ENCODE data around the gene CAMK4. TPM values are rescaled to one million over a fixed set of nuclear protein-coding genes. Genes with fewer than 3 reads are reported as not detected.

CAMK4 gene
- total RNA-seq, 1 donor from 2014 or later = 34.5 TPM

DNA sequence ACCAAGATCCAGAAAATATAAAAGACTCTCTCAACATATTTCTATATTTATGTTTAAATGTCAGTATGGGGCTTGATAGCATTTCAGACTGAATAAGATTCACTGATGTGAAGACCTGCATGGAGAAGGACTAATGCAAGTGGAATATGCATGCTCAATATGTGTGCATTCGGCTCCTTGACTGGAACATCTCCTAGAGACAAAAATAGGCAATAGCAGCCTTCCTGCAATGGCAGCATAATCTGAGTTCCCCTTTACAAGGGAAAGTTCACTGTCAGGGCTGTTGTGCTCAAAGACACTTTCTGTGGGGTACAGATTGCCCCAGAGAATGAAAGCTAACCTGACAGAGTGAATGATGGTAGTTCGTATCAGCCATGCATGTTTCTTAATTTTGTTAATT lies 245.7 kb downstream of the CAMK4 start:
- DNase-seq (ENCODE audit: low spot score) = no peak
- Mint-ChIP-seq H3K4me3 (ENCODE audit: unreplicated experiment) (no peak overlapping the region), H3K27me3 (ENCODE audit: unreplicated experiment) (peaks cover 4% of the 10 kb centered on the region), H3K9me3 (ENCODE audit: unreplicated experiment) (no peaks in the 10 kb centered on the region), H3K27ac (ENCODE audit: unreplicated experiment) (no peak overlapping the region), H3K4me1 (ENCODE audit: unreplicated experiment) (no peaks in the 10 kb centered on the region), H3K36me3 (ENCODE audit: low read depth, unreplicated experiment) (no peaks in the 10 kb centered on the region)
- TF ChIP-seq, protein P1, sequence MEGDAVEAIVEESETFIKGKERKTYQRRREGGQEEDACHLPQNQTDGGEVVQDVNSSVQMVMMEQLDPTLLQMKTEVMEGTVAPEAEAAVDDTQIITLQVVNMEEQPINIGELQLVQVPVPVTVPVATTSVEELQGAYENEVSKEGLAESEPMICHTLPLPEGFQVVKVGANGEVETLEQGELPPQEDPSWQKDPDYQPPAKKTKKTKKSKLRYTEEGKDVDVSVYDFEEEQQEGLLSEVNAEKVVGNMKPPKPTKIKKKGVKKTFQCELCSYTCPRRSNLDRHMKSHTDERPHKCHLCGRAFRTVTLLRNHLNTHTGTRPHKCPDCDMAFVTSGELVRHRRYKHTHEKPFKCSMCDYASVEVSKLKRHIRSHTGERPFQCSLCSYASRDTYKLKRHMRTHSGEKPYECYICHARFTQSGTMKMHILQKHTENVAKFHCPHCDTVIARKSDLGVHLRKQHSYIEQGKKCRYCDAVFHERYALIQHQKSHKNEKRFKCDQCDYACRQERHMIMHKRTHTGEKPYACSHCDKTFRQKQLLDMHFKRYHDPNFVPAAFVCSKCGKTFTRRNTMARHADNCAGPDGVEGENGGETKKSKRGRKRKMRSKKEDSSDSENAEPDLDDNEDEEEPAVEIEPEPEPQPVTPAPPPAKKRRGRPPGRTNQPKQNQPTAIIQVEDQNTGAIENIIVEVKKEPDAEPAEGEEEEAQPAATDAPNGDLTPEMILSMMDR (IDR thresholded peaks at IDR 0.05; ENCODE audit: unreplicated experiment) = no peak

DNA sequence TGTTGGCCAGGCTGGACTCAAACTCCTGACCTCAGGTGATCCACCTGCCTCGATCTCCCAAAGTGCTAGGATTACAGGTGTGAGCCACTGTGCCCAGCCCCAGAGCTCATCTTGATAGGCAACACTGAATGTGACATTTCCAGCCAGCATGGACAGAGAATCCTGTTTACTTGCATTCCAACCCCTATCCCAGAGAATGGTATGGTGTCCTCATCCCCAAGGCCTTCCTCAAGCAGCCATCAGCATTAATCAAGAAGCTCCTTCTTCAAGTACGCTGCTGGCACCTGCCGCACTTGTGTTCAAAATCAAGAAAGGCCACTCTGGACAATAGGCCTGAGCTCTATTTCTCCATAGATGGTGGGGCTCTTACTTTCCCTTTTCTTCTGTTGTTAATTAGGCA lies 247.9 kb downstream of the CAMK4 start:
- no peaks in the 10 kb centered on the region for H3K9me3 Mint-ChIP-seq (ENCODE audit: unreplicated experiment)
- H3K36me3 Mint-ChIP-seq (ENCODE audit: low read depth, unreplicated experiment) = no peaks in the 10 kb centered on the region
- H3K4me1 Mint-ChIP-seq (ENCODE audit: unreplicated experiment) = no peaks in the 10 kb centered on the region
- TF ChIP-seq, protein P1 (IDR thresholded peaks at IDR 0.05; ENCODE audit: unreplicated experiment) = no peak
- DNase-seq (ENCODE audit: low spot score) = no peak
- H3K4me3 Mint-ChIP-seq (ENCODE audit: unreplicated experiment) = no peak overlapping the region
- H3K27ac Mint-ChIP-seq (ENCODE audit: unreplicated experiment) = no peak overlapping the region
- H3K27me3 Mint-ChIP-seq (ENCODE audit: unreplicated experiment) = peaks cover 4% of the 10 kb centered on the region

DNA sequence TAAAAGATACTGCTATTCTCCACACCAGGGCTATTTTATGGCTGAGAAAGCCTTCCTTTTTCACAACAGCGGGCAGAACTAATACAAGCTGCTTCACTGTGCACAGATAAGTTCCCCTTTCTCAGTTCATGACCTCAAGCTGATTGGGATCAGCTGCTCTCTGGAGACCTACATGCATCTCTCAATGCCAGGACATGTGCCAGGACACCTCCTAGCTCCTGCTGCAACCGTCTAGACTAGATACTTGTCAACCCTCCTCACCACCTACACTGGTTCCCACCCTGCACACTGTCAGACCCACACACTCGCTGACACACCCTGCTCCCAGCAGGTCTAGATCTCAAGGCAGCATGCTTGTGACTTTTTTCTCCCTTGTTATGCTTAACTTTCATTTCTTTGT lies 248.4 kb downstream of the CAMK4 start:
- no peak overlapping the region for H3K27ac Mint-ChIP-seq (ENCODE audit: unreplicated experiment)

DNA sequence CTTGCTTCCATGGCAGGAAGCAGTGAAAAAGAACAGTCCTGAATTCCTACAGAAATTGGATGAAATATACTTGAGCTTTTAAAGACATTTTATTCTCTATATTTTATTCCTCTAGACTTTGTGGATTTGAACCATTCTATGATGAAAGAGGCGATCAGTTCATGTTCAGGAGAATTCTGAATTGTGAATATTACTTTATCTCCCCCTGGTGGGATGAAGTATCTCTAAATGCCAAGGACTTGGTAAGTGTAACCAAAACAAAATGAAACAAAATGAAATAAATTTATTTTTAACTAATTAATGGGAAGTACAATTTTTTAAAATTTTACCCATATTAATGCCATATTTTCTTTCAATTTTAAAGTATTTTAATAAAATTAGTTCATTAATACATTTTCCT lies 254.1 kb downstream of the CAMK4 start:
- no peak for DNase-seq (ENCODE audit: low spot score)
- no peak overlapping the region for H3K27ac Mint-ChIP-seq (ENCODE audit: unreplicated experiment)
- H3K27me3 Mint-ChIP-seq (ENCODE audit: unreplicated experiment) = peaks cover 1% of the 10 kb centered on the region
- peaks cover 4% of the 10 kb centered on the region for H3K4me1 Mint-ChIP-seq (ENCODE audit: unreplicated experiment)
- TF ChIP-seq, protein P1 (IDR thresholded peaks at IDR 0.05; ENCODE audit: unreplicated experiment) = no peak
- no peak overlapping the region for H3K4me3 Mint-ChIP-seq (ENCODE audit: unreplicated experiment)
- H3K9me3 Mint-ChIP-seq (ENCODE audit: unreplicated experiment) = no peaks in the 10 kb centered on the region
- H3K36me3 Mint-ChIP-seq (ENCODE audit: low read depth, unreplicated experiment) = peaks cover 14% of the 10 kb centered on the region

More for the DNA sequence above, 248.4 kb downstream of the CAMK4 start:
- H3K36me3 Mint-ChIP-seq (ENCODE audit: low read depth, unreplicated experiment) = no peaks in the 10 kb centered on the region
- no peak for DNase-seq (ENCODE audit: low spot score)
- TF ChIP-seq, protein P1 (IDR thresholded peaks at IDR 0.05; ENCODE audit: unreplicated experiment) = no peak
- no peaks in the 10 kb centered on the region for H3K4me1 Mint-ChIP-seq (ENCODE audit: unreplicated experiment)
- H3K27me3 Mint-ChIP-seq (ENCODE audit: unreplicated experiment) = peaks cover 4% of the 10 kb centered on the region
- no peak overlapping the region for H3K4me3 Mint-ChIP-seq (ENCODE audit: unreplicated experiment)
- no peaks in the 10 kb centered on the region for H3K9me3 Mint-ChIP-seq (ENCODE audit: unreplicated experiment)

DNA sequence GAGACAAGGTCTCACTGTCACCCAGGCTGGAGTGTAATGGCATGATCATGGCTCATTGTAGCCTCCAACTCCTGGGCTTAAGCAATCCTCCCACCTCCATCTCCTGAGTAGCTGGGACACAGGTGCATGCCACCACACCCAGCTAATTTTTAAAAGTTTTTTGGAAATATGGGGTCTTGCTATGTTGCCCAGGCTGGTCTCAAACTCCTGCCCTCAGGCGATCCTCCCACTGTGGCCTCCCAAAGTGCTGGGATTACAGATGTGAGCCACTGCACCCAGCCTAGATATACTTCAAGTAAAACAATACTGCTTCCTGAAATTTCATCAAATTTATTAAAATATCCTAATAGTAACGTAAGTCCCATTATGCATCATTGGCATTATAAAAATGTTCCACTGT lies 254.7 kb downstream of the CAMK4 start:
- H3K4me3 Mint-ChIP-seq (ENCODE audit: unreplicated experiment) = no peak overlapping the region
- H3K4me1 Mint-ChIP-seq (ENCODE audit: unreplicated experiment) = peaks cover 4% of the 10 kb centered on the region
- no peak overlapping the region for H3K27ac Mint-ChIP-seq (ENCODE audit: unreplicated experiment)
- TF ChIP-seq, protein P1 (IDR thresholded peaks at IDR 0.05; ENCODE audit: unreplicated experiment) = no peak
- peaks cover 14% of the 10 kb centered on the region for H3K36me3 Mint-ChIP-seq (ENCODE audit: low read depth, unreplicated experiment)
- H3K9me3 Mint-ChIP-seq (ENCODE audit: unreplicated experiment) = no peaks in the 10 kb centered on the region
- peaks cover 1% of the 10 kb centered on the region for H3K27me3 Mint-ChIP-seq (ENCODE audit: unreplicated experiment)
- no peak for DNase-seq (ENCODE audit: low spot score)
